ENCODE measurements around the gene SASH1.

SASH1 gene

GRCh38 chr6:148342350-148343046 lies at the start of gene SASH1:
Gene SASH1 (plus strand): TSS chr6:148342838. CDS start chr6:148343068, 230 bp downstream.
- peak; percentile 41 to 86 for DNase-seq (ENCODE audit: low read depth in 1 of 2, low spot score in 1 of 2)
- no peak for TF ChIP-seq JUND (IDR thresholded peaks at IDR 0.05; ENCODE audit: low read depth)
- in situ Hi-C loops (cut with HindIII; ENCODE audit: low pct_unique_long_range_greater_than_20kb, low sequenced_read_pairs) = no loop called here

- no peak for TF ChIP-seq JUND (IDR thresholded peaks at IDR 0.05; ENCODE audit: low read depth)
- no peak for DNase-seq (ENCODE audit: low read depth in 1 of 2, low spot score in 1 of 2)
- in situ Hi-C loops (cut with HindIII; ENCODE audit: low pct_unique_long_range_greater_than_20kb, low sequenced_read_pairs) = no loop called here
These were observed 49.2 kb upstream of the SASH1 start for GRCh38 chr6:148293181-148293995.

GRCh38 chr6:148294059-148294458 lies 48.6 kb upstream of the SASH1 start:
- no peak for TF ChIP-seq JUND (IDR thresholded peaks at IDR 0.05; ENCODE audit: low read depth)
- no peak for DNase-seq (ENCODE audit: low read depth in 1 of 2, low spot score in 1 of 2)
- in situ Hi-C loops (cut with HindIII; ENCODE audit: low pct_unique_long_range_greater_than_20kb, low sequenced_read_pairs) = no loop called here

GRCh38 chr6:148295261-148295887 lies 47.3 kb upstream of the SASH1 start:
- DNase-seq (ENCODE audit: low read depth in 1 of 2, low spot score in 1 of 2) = no peak
- in situ Hi-C loops (cut with HindIII; ENCODE audit: low pct_unique_long_range_greater_than_20kb, low sequenced_read_pairs) = no loop called here
- no peak for TF ChIP-seq JUND (IDR thresholded peaks at IDR 0.05; ENCODE audit: low read depth)

GRCh38 chr6:148296771-148297170 lies 45.9 kb upstream of the SASH1 start:
- no peak for TF ChIP-seq JUND (IDR thresholded peaks at IDR 0.05; ENCODE audit: low read depth)
- in situ Hi-C loops (cut with HindIII; ENCODE audit: low pct_unique_long_range_greater_than_20kb, low sequenced_read_pairs) = no loop called here
- DNase-seq (ENCODE audit: low read depth in 1 of 2, low spot score in 1 of 2) = no peak

GRCh38 chr6:148298683-148299082 lies 44.0 kb upstream of the SASH1 start:
- DNase-seq (ENCODE audit: low read depth in 1 of 2, low spot score in 1 of 2) = no peak
- in situ Hi-C loops (cut with HindIII; ENCODE audit: low pct_unique_long_range_greater_than_20kb, low sequenced_read_pairs) = no loop called here
- TF ChIP-seq JUND (IDR thresholded peaks at IDR 0.05; ENCODE audit: low read depth) = no peak

- no peak for DNase-seq (ENCODE audit: low read depth in 1 of 2, low spot score in 1 of 2)
- in situ Hi-C loops (cut with HindIII; ENCODE audit: low pct_unique_long_range_greater_than_20kb, low sequenced_read_pairs) = no loop called here
- TF ChIP-seq JUND (IDR thresholded peaks at IDR 0.05; ENCODE audit: low read depth) = no peak
These were observed 39.0 kb upstream of the SASH1 start for GRCh38 chr6:148303616-148304015.

- in situ Hi-C loops (cut with HindIII; ENCODE audit: low pct_unique_long_range_greater_than_20kb, low sequenced_read_pairs) = no loop called here
- DNase-seq (ENCODE audit: low read depth in 1 of 2, low spot score in 1 of 2) = no peak
- TF ChIP-seq JUND (IDR thresholded peaks at IDR 0.05; ENCODE audit: low read depth) = no peak
These were observed 37.7 kb upstream of the SASH1 start for GRCh38 chr6:148304976-148305375.

GRCh38 chr6:148306286-148306685 lies 36.4 kb upstream of the SASH1 start:
- no peak for TF ChIP-seq JUND (IDR thresholded peaks at IDR 0.05; ENCODE audit: low read depth)
- no peak for DNase-seq (ENCODE audit: low read depth in 1 of 2, low spot score in 1 of 2)
- in situ Hi-C loops (cut with HindIII; ENCODE audit: low pct_unique_long_range_greater_than_20kb, low sequenced_read_pairs) = no loop called here

- no peak for TF ChIP-seq JUND (IDR thresholded peaks at IDR 0.05; ENCODE audit: low read depth)
- in situ Hi-C loops (cut with HindIII; ENCODE audit: low pct_unique_long_range_greater_than_20kb, low sequenced_read_pairs) = no loop called here
- peak in 1 of 2 experiments; percentile 90 for DNase-seq (ENCODE audit: low read depth in 1 of 2, low spot score in 1 of 2)
These were observed 35.2 kb upstream of the SASH1 start for GRCh38 chr6:148307405-148307804.

- DNase-seq (ENCODE audit: low read depth in 1 of 2, low spot score in 1 of 2) = no peak
- TF ChIP-seq JUND (IDR thresholded peaks at IDR 0.05; ENCODE audit: low read depth) = no peak
- in situ Hi-C loops (cut with HindIII; ENCODE audit: low pct_unique_long_range_greater_than_20kb, low sequenced_read_pairs) = no loop called here
These were observed 33.3 kb upstream of the SASH1 start for GRCh38 chr6:148309301-148309700.

- no peak for TF ChIP-seq JUND (IDR thresholded peaks at IDR 0.05; ENCODE audit: low read depth)
- in situ Hi-C loops (cut with HindIII; ENCODE audit: low pct_unique_long_range_greater_than_20kb, low sequenced_read_pairs) = no loop called here
- DNase-seq (ENCODE audit: low read depth in 1 of 2, low spot score in 1 of 2) = no peak
These were observed 30.5 kb upstream of the SASH1 start for GRCh38 chr6:148311966-148312669.
